GM23338 (cell line): ENCODE results near the gene SPC24. TPM values are rescaled to one million over a fixed set of nuclear protein-coding genes. Genes with fewer than 3 reads are reported as not detected.

Experiments
- ATAC-seq: fragments of 200-7000 bp; cut with Tn5 transposase; 3 replicates; pipeline ENCODE4 v1.9.1; 2020
- DNase-seq: peaks from one replicate; pipeline ENCODE4 v3.0.0-alpha.2; 2015; ENCODE audit warnings: low spot score
- H2AFZ ChIP-seq: fragments of 200-600 bp; sonication (generic); 2 replicates; pipeline ENCODE4 v1.8.0; 2016; ENCODE audit warnings: antibody characterized with exemption, mild to moderate bottlenecking, moderate library complexity
- H3F3A ChIP-seq: fragments of 200-600 bp; sonication (generic); replicated peaks from 2 replicates; pipeline ENCODE4 v1.8.0; 2017; ENCODE audit warnings: antibody characterized with exemption, mixed run types, low read depth
- H3K27ac ChIP-seq: fragments of 200-600 bp; sonication (generic); 2 replicates; pipeline ENCODE4 v1.6.1; 2016; ENCODE audit warnings: low read depth
- H3K27me3 ChIP-seq: fragments of 200-600 bp; sonication (generic); 2 replicates; pipeline ENCODE4 v1.8.0; 2016; ENCODE audit warnings: mild to moderate bottlenecking, mixed run types, moderate library complexity; ENCODE audit not compliant: insufficient read depth
- H3K36me3 ChIP-seq: fragments of 200-600 bp; sonication (generic); 2 replicates; pipeline ENCODE4 v1.8.0; 2016; ENCODE audit warnings: mild to moderate bottlenecking; ENCODE audit not compliant: insufficient read depth
- H3K4me1 ChIP-seq: fragments of 200-600 bp; sonication (generic); 2 replicates; pipeline ENCODE4 v1.8.0; 2016; ENCODE audit warnings: mild to moderate bottlenecking, moderate library complexity; ENCODE audit not compliant: insufficient read depth
- H3K4me2 ChIP-seq: fragments of 200-600 bp; sonication (generic); 2 replicates; pipeline ENCODE4 v1.7.1; 2017; ENCODE audit warnings: mixed run types
- H3K4me3 ChIP-seq: fragments of 200-600 bp; sonication (generic); 2 replicates; pipeline ENCODE4 v1.6.1; 2016; ENCODE audit warnings: mixed run types
- H3K79me2 ChIP-seq: fragments of 200-600 bp; sonication (generic); replicated peaks from 2 replicates; pipeline ENCODE4 v1.8.0; 2017; ENCODE audit warnings: mild to moderate bottlenecking; ENCODE audit not compliant: insufficient read depth
- H3K9me2 ChIP-seq: fragments of 200-600 bp; sonication (generic); 2 replicates; pipeline ENCODE4 v1.8.0; 2017; ENCODE audit not compliant: insufficient read depth
- H4K20me1 ChIP-seq: fragments of 200-600 bp; sonication (generic); replicated peaks from 2 replicates; pipeline ENCODE4 v1.8.0; 2017; ENCODE audit warnings: mild to moderate bottlenecking; ENCODE audit not compliant: insufficient read depth
- H3K27ac Mint-ChIP-seq: 2 replicates; pipeline ENCODE4 v1.8.0; 2020; ENCODE audit warnings: inconsistent platforms, mild to moderate bottlenecking, moderate library complexity, mixed read lengths
- H3K27me3 Mint-ChIP-seq: 3 replicates; pipeline ENCODE4 v1.8.0; 2022; ENCODE audit warnings: low read depth, mild to moderate bottlenecking, moderate library complexity, mixed read lengths, inconsistent platforms; ENCODE audit not compliant: insufficient read depth, poor library complexity
- H3K36me3 Mint-ChIP-seq: 3 replicates; pipeline ENCODE4 v1.8.0; 2021; ENCODE audit warnings: low read depth, mild to moderate bottlenecking, inconsistent platforms, moderate library complexity, mixed read lengths
- H3K4me1 Mint-ChIP-seq: 3 replicates; pipeline ENCODE4 v1.8.0; 2020; ENCODE audit warnings: mild to moderate bottlenecking, inconsistent platforms, mixed read lengths
- H3K4me3 Mint-ChIP-seq: 3 replicates; pipeline ENCODE4 v1.8.0; 2021; ENCODE audit warnings: moderate library complexity, mild to moderate bottlenecking, inconsistent platforms, mixed read lengths
- H3K9me3 Mint-ChIP-seq: 3 replicates; pipeline ENCODE4 v1.8.0; 2020; ENCODE audit warnings: moderate library complexity, mild to moderate bottlenecking, inconsistent platforms, mixed read lengths
- EZH2 ChIP-seq: fragments of 200-600 bp; sonication (generic); IDR thresholded peaks from one replicate; pipeline ENCODE4 v1.8.0; 2017; ENCODE audit warnings: antibody characterized with exemption, mild to moderate bottlenecking, low read depth; ENCODE audit not compliant: unreplicated experiment
- POLR2AphosphoS5 ChIP-seq: IDR thresholded peaks from 2 replicates; pipeline ENCODE4 v1.6.1; 2016; ENCODE audit warnings: antibody characterized with exemption, low read depth
- STAT1 ChIP-seq: IDR thresholded peaks from one replicate; pipeline ENCODE4 v1.6.1; 2016; ENCODE audit warnings: antibody characterized with exemption; ENCODE audit not compliant: unreplicated experiment
- ZNF331 ChIP-seq: fragments of 250-450 bp; sonication (Bioruptor Pico); IDR thresholded peaks from 2 replicates; pipeline ENCODE4 v1.5.0; 2020; ENCODE audit warnings: low read depth, mild to moderate bottlenecking, moderate library complexity
- polyA plus RNA-seq: library from polyadenylated mRNA; unstranded; fragments of >200 nt; fragmentation: Nextera tagmentation; extraction: Ambion mirVana; gene quantifications from 2 replicates; pipeline ENCODE4 v1.2.1, GENCODE V29; 2016
- total RNA-seq: library from RNA; depleted of rRNA; stranded (reverse); fragments of >200 nt; shearing (Covaris generic); gene quantifications from 2 replicates; pipeline ENCODE4 v1.2.3, GENCODE V29; 2014
- TF ChIP-seq, protein P1 (sequence below), 2 experiments: fragments of 200-600 bp in 1 of 2; sonication (generic) in 1 of 2; conservative IDR thresholded peaks; 2 replicates each; pipeline versions ENCODE4 v1.5.1 to v1.6.1; 2016 to 2017; ENCODE audit warnings: antibody characterized with exemption in 2 of 2, low read depth in 2 of 2, mild to moderate bottlenecking in 2 of 2, moderate library complexity in 1 of 2
- TF ChIP-seq, protein P2 (sequence below): fragments of 250-450 bp; sonication (Bioruptor Pico); IDR thresholded peaks from 2 replicates; pipeline ENCODE4 v1.5.0; 2020; ENCODE audit warnings: mild to moderate bottlenecking, moderate library complexity

SPC24 gene
- total and polyA plus RNA-seq, 2 experiments from 2014 or later, result 38.7 to 40.6 TPM

DNA sequence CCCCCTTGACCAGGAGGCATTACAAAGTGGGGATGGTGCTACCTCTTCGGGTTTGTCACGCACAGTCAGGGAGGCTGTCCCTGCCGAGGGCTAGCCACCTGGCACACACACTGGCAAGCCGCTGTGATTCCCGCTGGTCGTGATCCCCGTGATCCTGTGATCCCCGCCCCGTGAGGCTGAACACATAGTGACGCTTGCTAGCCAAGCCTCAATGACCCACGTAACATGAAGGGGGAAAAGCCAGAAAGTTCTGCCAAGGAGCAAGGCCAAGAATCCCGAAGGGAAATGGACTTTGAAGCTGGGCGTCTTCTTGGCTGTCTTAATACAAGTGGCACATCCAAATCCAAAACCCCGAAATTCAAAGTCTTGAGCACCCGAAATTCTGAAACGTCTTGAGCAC lies 52.6 kb downstream of the SPC24 start (continued):
- TF ChIP-seq STAT1 (no peak), ZNF331 (CRISPR knock-in tag) (no peak)

DNA sequence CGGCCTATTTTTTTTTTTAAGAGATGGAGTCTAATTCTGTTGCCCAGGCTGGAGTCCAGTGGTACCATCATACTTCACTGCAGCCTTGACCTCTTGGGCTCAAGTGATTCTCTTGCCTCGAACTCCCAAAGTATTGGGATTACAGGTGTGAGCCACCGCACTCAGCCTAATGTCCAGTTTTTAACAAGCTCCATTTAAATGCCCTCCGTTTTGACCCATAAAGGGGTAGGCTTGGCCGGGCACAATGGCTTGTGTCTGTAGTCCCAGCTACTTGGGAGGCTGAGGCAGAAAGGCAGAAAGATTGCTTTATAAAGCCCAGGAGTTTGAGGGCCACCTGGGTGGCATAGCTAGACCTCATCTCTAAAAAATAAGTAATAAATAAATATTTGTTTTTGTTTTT lies 54.5 kb downstream of the SPC24 start:
- H4K20me1 ChIP-seq, result peaks cover 77% of the 10 kb centered on the region

More for the DNA sequence above, 54.5 kb downstream of the SPC24 start:
- DNase-seq (no peak), ATAC-seq (no peak)
- peaks cover 75% of the 10 kb centered on the region for H3F3A ChIP-seq
- Mint-ChIP-seq H3K4me1 (no peaks in the 10 kb centered on the region), H3K9me3 (no peaks in the 10 kb centered on the region), H3K27me3 (peaks cover 4% of the 10 kb centered on the region), H3K27ac (no peak overlapping the region), H3K36me3 (peaks cover 87% of the 10 kb centered on the region), H3K4me3 (no peak overlapping the region)
- no peaks in the 10 kb centered on the region for H3K9me2 ChIP-seq
- peaks cover 93% of the 10 kb centered on the region for H3K79me2 ChIP-seq
- H3K4me1 ChIP-seq, result no peaks in the 10 kb centered on the region
- H3K4me3 ChIP-seq, result no peak overlapping the region
- H3K27me3 ChIP-seq, result no peaks in the 10 kb centered on the region
- H3K27ac ChIP-seq, result peak overlapping the region; percentile 83; the same call in 1 of the 2 replicates
- H2AFZ ChIP-seq, result no peak overlapping the region
- no peak overlapping the region for H3K4me2 ChIP-seq
- TF ChIP-seq EZH2, result no peak
- TF ChIP-seq ZNF331 (CRISPR knock-in tag), result no peak
- TF ChIP-seq, protein P1, sequence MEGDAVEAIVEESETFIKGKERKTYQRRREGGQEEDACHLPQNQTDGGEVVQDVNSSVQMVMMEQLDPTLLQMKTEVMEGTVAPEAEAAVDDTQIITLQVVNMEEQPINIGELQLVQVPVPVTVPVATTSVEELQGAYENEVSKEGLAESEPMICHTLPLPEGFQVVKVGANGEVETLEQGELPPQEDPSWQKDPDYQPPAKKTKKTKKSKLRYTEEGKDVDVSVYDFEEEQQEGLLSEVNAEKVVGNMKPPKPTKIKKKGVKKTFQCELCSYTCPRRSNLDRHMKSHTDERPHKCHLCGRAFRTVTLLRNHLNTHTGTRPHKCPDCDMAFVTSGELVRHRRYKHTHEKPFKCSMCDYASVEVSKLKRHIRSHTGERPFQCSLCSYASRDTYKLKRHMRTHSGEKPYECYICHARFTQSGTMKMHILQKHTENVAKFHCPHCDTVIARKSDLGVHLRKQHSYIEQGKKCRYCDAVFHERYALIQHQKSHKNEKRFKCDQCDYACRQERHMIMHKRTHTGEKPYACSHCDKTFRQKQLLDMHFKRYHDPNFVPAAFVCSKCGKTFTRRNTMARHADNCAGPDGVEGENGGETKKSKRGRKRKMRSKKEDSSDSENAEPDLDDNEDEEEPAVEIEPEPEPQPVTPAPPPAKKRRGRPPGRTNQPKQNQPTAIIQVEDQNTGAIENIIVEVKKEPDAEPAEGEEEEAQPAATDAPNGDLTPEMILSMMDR (conservative IDR thresholded peaks at IDR 0.05; ENCODE audit: low read depth in 2 of 2), result no peak
- TF ChIP-seq, protein P2, sequence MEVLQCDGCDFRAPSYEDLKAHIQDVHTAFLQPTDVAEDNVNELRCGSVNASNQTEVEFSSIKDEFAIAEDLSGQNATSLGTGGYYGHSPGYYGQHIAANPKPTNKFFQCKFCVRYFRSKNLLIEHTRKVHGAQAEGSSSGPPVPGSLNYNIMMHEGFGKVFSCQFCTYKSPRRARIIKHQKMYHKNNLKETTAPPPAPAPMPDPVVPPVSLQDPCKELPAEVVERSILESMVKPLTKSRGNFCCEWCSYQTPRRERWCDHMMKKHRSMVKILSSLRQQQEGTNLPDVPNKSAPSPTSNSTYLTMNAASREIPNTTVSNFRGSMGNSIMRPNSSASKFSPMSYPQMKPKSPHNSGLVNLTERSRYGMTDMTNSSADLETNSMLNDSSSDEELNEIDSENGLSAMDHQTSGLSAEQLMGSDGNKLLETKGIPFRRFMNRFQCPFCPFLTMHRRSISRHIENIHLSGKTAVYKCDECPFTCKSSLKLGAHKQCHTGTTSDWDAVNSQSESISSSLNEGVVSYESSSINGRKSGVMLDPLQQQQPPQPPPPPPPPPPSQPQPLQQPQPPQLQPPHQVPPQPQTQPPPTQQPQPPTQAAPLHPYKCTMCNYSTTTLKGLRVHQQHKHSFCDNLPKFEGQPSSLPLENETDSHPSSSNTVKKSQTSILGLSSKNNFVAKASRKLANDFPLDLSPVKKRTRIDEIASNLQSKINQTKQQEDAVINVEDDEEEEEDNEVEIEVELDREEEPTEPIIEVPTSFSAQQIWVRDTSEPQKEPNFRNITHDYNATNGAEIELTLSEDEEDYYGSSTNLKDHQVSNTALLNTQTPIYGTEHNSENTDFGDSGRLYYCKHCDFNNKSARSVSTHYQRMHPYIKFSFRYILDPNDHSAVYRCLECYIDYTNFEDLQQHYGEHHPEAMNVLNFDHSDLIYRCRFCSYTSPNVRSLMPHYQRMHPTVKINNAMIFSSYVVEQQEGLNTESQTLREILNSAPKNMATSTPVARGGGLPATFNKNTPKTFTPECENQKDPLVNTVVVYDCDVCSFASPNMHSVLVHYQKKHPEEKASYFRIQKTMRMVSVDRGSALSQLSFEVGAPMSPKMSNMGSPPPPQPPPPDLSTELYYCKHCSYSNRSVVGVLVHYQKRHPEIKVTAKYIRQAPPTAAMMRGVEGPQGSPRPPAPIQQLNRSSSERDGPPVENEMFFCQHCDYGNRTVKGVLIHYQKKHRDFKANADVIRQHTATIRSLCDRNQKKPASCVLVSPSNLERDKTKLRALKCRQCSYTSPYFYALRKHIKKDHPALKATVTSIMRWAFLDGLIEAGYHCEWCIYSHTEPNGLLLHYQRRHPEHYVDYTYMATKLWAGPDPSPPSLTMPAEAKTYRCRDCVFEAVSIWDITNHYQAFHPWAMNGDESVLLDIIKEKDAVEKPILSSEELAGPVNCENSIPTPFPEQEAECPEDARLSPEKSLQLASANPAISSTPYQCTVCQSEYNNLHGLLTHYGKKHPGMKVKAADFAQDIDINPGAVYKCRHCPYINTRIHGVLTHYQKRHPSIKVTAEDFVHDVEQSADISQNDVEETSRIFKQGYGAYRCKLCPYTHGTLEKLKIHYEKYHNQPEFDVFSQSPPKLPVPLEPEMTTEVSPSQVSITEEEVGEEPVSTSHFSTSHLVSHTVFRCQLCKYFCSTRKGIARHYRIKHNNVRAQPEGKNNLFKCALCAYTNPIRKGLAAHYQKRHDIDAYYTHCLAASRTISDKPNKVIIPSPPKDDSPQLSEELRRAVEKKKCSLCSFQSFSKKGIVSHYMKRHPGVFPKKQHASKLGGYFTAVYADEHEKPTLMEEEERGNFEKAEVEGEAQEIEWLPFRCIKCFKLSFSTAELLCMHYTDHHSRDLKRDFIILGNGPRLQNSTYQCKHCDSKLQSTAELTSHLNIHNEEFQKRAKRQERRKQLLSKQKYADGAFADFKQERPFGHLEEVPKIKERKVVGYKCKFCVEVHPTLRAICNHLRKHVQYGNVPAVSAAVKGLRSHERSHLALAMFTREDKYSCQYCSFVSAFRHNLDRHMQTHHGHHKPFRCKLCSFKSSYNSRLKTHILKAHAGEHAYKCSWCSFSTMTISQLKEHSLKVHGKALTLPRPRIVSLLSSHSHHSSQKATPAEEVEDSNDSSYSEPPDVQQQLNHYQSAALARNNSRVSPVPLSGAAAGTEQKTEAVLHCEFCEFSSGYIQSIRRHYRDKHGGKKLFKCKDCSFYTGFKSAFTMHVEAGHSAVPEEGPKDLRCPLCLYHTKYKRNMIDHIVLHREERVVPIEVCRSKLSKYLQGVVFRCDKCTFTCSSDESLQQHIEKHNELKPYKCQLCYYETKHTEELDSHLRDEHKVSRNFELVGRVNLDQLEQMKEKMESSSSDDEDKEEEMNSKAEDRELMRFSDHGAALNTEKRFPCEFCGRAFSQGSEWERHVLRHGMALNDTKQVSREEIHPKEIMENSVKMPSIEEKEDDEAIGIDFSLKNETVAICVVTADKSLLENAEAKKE, result no peak
- TF ChIP-seq POLR2AphosphoS5, result no peak
- H3K36me3 ChIP-seq, result peaks cover 98% of the 10 kb centered on the region
